Inflammatory macrophage treated with lipopolysaccharide for 4 hours (primary cell): ENCODE data around the gene PMEPA1.

Experiments used
- DNase-seq: peaks from one replicate; pipeline ENCODE4 v3.0.0-alpha.2; 2020

PMEPA1 gene

DNA sequence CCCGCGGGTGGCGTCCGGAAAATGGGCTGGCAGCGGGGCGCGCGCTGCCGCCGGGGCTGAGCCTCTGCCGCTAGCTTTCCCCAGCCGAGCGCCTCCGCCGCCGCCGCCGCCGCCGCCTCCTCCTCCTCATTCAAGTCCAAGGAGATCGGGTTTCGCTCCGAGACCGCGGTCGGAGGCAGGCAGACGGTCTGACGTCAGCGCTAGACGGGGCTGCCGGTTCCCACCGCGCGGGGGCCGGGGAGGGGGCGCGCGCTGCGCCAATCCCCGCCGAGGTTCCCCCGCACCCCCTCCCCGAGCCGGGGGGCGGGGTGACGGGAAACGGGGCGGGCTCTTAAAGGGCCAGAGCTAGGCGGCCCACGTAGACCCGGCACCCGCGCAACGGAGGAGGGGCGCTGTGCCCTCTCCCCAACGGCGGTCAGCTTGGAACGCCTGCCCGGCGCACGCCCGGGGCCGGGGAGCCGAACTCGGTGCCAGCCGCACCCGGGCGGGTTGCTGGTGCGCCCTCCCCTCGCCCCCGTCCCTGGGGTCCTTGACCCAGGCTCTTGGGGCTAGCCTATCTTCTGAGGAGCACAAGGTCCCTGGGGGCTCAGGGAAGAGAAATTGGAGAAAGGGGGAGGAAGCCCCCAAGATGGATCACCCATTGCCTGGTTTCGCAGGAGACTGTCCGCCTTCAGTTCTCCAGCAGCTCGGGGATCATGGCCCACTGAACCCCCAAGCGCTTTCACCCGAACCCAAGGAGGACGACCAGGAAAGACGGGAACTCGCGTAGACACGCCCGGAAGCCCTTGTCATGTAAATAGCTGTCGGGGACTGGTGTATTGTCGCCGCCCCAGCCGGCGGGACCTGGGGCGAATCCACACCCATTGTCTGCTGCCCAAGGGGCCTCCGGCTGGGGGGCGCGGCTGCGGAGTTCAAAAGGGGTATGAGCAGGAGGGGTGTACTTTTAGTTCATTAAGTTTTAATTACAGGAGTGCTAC is at the start of gene PMEPA1:
PMEPA1 (minus strand) TSS at position 193 of the 977 bp plus-strand sequence. CDS start 433 bp downstream, outside the sequence.
- peak; percentile 92 for DNase-seq

DNA sequence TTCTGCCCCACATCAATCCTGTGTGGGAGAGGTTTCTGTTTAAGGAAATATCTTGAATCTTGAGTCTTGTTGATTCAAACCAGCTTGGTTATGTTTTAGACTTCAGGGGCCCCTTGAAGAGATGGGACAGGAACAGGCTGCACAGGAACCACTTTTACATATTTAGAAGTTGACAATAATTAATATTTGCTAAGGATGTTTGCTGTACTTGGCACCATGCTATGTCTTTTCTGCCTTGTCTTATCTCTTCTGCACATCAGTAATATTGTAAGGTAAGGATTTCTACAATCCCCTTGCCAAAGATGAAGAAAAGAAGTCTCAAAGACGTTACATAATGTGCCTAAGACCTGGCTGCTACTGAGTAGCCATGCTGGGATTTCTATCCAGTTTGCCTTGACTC is 48.0 kb upstream of the PMEPA1 start:
- no peak for DNase-seq

GRCh38 chr20:57756921-57757320 is 47.1 kb upstream of the PMEPA1 start:
- no peak for DNase-seq

DNA sequence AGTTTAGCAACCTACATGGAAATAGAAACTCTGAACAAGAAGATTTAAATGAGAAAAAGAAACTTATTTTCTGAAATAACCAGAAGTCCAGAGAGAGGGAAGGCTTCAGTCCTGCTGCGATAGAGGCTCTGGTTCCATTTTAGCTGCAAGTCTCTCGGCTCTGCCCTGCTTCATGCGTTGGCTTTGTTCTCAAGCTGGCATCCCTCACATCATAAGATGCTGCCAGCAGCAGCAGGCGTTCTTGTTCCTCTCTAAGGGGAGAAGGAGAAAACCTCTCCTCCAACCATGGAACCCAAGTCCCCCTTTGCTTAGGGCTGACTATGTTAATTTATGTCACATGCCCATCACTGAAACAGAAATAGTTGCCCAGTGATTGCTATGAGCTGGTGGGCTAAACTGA is 46.4 kb upstream of the PMEPA1 start:
- DNase-seq = no peak

- no peak for DNase-seq
These were observed 45.8 kb upstream of the PMEPA1 start for GRCh38 chr20:57755609-57756008.

DNA sequence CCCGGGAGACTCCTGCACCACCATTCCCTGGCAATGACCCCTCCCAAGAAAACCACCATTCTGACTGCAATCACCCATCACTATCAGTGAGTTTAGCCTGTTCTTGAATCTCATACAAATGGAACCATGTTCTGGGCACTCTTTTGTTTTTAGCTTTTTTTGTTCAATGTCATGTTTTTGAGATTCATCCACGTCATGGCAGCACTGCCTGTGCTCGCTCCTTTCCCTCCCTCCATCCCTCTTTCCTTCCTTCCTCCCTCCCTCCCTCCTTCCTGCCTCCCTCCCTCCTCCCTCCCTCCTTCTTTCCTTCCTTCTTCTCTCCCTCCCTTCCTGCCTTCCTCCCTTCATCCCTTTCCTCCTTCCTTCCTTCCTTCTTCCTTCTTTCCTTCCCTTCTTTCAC is 44.4 kb upstream of the PMEPA1 start:
- no peak for DNase-seq

DNA sequence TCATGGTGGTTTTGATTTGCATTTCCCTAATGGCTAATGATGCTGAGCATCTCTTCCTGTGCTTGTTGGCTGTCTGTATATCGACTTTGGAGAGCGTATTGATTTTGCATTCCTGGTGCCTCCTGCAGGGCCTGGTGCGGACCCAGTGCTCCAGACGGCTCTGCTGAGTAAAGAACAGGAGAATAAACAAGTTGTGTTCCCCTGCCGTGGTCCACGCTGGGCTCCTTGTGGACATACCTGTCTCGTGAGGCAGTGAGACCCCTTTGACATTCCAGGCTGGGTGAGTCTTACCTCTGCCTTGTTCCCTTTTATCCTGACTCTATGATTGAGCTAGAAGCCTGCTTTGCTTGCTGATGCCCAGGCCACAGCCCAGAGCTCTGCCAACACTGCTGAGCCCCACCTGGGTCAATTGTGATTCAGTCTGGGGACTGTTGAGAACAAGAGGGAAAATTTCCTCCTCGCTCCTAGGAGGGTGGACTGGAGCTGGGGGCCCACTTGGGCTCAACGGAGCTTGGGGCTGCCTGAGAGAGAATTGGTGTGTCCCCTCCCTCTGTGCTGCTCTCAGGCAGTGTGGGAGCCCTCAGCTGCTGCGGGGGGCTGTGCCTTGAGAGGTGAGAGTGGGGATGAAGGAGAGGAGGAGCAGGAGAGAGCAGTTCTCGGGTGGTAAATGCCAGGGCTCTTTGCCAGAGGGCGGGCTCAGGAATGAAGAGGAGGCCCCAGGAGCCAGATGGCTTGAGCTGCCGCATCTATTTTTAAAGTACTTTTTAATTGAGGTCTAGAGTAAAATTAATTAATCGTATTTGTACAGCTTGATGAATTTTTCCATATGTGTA is 43.7 kb upstream of the PMEPA1 start:
- no peak for DNase-seq

DNA sequence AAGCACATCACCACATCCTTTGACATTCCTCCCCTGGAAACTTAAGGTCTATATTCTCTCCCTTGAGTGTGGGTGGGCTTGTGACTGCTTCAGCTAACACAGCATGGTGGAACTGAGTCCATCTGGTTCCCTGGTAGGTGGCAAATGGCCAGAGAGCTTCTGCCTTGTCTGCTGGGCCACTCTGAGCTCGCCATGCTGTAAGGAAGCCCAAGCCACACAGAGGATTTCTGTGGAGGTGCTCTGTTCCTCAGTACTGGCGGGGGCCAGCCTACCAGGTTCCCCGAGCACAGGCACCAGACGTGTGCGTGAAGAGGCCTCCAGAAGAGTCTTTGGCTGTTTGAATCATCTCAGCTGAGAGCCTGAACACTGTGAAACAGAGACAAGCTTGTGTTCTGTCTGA is 41.6 kb upstream of the PMEPA1 start:
- no peak for DNase-seq

DNA sequence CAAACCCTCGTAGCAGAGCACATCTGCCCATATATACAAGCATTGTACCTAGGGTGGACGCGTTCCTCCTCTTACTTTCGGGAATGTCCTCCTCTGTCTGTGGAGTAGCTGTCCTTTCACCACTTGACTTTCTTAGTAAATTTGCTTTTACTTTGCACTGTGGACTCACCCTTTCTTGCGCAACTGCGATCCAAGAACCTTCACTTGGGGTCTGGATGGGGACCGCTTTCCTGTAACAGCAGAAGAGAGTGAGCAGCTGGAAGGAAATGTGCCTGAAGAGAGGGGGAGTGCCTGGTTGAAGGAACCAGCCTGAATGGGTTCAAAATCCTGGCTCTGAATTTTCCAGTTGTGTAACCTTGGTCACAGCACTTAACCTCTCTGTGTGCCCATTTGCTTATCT is 40.1 kb upstream of the PMEPA1 start:
- peak; percentile 24 for DNase-seq

GRCh38 chr20:57749131-57749690 is 39.4 kb upstream of the PMEPA1 start:
- DNase-seq = no peak

DNA sequence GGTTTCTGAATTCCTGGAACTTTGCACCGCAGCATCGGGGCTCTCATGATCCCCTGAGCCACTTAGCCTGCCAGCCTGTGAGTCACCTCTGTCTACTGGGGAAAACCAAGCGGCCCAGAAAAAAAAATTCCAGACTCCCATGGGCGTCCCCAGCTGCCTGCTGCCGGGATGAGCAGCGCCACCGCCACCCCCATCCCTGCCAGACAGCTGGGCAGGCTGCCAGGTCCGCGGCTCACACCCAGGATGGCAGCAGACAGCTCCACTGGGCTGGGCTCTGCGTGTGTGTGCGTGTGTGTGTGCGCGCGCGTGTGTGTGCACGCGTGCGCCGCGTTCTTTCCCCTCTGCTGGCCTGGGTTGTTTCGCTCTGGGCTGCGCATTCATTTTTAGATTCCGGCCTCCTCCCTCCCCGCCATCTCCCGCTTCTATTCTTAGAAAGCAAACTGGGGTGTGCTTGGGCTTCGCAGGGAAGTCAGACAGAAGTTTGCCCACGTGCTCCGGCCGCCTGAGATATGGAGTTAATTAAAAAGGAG is 38.9 kb upstream of the PMEPA1 start:
- peak; percentile 78 for DNase-seq

- DNase-seq = no peak
These were observed 38.2 kb upstream of the PMEPA1 start for GRCh38 chr20:57747861-57748481.

GRCh38 chr20:57746832-57747404 is 37.1 kb upstream of the PMEPA1 start:
- no peak for DNase-seq

DNA sequence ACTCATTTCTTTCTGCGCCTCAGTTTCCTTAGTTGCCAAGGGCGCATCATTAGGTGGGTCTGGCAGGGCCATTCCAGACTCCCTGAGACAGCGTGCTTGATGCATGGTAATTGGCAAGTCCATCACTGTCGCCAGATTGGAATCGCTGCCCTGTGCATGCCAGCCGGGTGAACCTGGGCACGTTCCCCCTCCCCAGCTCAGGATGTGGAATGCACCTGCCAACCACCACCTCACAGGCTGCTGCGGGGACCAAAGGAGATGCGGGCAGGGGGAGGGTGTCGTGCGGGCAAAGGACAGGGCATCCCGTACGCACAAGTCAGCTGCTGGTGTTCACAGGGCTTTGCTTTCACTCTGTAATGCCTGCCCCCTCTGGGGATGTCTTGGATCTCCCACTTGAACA is 36.4 kb upstream of the PMEPA1 start:
- no peak for DNase-seq

GRCh38 chr20:57744206-57744605 is 34.4 kb upstream of the PMEPA1 start:
- no peak for DNase-seq

- DNase-seq = no peak
These were observed 33.8 kb upstream of the PMEPA1 start for GRCh38 chr20:57743450-57744095.

- no peak for DNase-seq
These were observed 32.8 kb upstream of the PMEPA1 start for GRCh38 chr20:57742507-57743181.

DNA sequence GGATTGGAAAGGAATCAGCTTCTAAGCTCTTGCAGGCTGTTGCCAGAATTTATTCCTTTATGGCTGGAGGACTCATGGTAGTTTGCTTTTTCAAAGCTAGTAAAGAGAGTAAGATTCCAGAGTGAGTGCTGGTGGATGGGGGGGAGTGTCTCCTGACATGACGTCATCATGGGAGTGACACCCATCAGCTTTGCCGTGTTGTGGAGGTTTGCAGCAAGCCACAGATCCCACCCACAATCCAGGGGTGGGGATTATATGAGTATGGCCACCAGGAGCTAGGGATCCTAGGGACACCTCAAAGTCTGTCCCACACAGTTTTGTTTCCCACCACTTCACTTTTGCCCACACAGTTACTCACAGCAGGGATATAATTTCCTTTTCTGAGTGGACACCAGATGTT is 28.7 kb upstream of the PMEPA1 start:
- DNase-seq = no peak

DNA sequence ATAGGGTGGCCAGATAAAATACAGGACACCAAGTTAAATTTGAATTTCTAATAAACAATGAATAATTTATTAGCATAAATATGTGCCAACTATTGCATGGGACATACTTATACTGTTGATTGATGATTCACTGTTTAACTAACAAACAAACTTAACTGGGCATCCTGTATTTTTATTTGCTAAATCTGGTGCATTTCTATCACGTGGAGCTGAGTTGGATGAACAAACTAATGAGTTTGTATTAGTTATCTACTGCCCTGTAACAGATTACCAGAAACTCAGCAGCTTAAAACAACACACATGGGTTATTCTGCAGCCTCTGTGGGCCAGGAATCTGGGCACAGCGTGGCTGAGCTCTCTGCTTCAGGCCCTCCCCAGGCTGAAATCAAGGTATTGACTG is 28.2 kb upstream of the PMEPA1 start:
- DNase-seq = no peak

GRCh38 chr20:57737349-57737748 is 27.5 kb upstream of the PMEPA1 start:
- no peak for DNase-seq

DNA sequence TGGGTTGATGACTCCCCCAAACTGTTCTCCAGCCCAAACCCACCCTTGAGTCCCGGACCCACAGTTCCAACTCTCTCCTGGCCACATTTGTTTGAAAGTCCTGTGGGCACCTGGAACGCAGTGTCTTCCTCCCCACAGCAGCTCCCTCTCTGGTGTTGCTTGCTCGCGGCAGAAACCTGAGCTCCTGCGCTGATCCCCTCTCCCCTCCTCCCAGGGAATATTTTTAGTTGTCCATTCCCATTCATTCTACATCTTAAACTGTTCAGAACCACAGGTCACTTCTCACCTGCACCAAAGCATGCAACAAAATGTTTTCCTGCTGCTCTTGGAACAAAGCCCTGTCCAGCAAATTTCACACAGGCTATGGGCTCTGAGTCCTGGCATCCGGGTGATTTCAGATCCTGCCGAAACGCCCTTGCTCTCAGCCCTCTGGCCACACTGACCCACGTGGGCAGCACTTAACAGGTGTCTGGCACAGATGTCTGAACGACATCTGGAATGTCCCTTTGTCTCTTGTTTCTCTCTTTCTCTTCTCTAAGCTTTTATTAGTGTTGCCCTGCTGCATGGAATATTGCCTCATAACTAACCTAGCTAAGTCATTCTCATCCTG is 27.0 kb upstream of the PMEPA1 start:
- DNase-seq = no peak
